Endothelial cell of umbilical vein (primary cell): ENCODE measurements around the gene NEK6.

Source experiments
- POLR2A ChIP-seq: IDR thresholded peaks from 2 replicates; pipeline ENCODE4 v1.6.1; 2012; ENCODE audit warnings: low read depth, mild to moderate bottlenecking, control low read depth, low read length
- TF ChIP-seq, protein P1 (sequence below), 2 donors: IDR thresholded peaks; 1 replicate in 1 of 2; 2 replicates in 1 of 2; pipeline ENCODE4 v1.5.1; 2011; ENCODE audit warnings: low read length in 2 of 2, mild to moderate bottlenecking in 2 of 2, moderate library complexity in 2 of 2, control low read depth in 1 of 2, inconsistent platforms in 1 of 2, low read depth in 1 of 2; ENCODE audit not compliant: insufficient read depth in 1 of 2; ENCODE audit errors: extremely low read depth in 1 of 2

DNA sequence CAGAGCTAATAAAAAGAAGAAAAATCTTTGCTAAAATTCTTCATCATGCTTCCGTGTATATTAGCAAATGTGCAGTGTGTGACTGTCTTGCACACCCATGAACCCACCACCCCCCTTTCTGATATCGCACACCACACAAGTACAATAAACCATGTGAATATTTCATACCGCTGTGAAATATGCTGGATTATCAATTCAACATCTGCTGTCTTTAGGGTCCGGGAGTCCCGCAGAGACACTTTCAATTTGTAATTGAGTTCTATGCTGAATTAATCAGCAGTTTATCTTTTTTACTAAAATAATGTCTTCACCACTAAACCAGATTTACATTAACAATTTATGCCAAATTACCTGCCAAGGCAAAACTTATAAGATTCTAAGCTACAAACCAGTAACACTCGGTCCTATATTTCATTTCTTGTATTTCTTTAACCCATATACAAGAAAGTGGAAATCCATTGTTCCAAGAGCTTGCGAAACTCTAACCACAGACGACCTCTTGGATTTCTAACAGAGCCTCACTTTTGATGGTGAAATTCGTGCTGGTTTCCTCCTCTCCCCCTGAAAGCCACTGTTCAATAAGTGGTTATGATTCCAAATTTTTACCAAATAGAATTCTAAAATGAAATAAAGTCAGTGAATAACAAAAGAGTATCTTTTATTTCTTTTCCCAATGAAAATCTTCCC is 113.3 kb downstream of the NEK6 start:
- TF ChIP-seq, protein P1, sequence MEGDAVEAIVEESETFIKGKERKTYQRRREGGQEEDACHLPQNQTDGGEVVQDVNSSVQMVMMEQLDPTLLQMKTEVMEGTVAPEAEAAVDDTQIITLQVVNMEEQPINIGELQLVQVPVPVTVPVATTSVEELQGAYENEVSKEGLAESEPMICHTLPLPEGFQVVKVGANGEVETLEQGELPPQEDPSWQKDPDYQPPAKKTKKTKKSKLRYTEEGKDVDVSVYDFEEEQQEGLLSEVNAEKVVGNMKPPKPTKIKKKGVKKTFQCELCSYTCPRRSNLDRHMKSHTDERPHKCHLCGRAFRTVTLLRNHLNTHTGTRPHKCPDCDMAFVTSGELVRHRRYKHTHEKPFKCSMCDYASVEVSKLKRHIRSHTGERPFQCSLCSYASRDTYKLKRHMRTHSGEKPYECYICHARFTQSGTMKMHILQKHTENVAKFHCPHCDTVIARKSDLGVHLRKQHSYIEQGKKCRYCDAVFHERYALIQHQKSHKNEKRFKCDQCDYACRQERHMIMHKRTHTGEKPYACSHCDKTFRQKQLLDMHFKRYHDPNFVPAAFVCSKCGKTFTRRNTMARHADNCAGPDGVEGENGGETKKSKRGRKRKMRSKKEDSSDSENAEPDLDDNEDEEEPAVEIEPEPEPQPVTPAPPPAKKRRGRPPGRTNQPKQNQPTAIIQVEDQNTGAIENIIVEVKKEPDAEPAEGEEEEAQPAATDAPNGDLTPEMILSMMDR (IDR thresholded peaks at IDR 0.05; ENCODE audit: extremely low read depth in 1 of 2, insufficient read depth in 1 of 2, low read depth in 1 of 2, low read length in 2 of 2), result no peak
- no peak for TF ChIP-seq POLR2A
